ENCODE data around the gene SPATA9. TPM values are rescaled to one million over a fixed set of nuclear protein-coding genes. Genes with fewer than 3 reads are reported as not detected.
"Not testable (repeated sequence)": the region's sequence is repeated elsewhere in the genome, so short reads cannot be mapped to it uniquely, and the experiment has no call there.

The SPATA9 gene
- total RNA-seq, 3 donors from 2014 or later (not counting 1 experiment from before 2014, with no cell fraction given), result 1.3 to 2.1 (median 2.0) TPM

DNA sequence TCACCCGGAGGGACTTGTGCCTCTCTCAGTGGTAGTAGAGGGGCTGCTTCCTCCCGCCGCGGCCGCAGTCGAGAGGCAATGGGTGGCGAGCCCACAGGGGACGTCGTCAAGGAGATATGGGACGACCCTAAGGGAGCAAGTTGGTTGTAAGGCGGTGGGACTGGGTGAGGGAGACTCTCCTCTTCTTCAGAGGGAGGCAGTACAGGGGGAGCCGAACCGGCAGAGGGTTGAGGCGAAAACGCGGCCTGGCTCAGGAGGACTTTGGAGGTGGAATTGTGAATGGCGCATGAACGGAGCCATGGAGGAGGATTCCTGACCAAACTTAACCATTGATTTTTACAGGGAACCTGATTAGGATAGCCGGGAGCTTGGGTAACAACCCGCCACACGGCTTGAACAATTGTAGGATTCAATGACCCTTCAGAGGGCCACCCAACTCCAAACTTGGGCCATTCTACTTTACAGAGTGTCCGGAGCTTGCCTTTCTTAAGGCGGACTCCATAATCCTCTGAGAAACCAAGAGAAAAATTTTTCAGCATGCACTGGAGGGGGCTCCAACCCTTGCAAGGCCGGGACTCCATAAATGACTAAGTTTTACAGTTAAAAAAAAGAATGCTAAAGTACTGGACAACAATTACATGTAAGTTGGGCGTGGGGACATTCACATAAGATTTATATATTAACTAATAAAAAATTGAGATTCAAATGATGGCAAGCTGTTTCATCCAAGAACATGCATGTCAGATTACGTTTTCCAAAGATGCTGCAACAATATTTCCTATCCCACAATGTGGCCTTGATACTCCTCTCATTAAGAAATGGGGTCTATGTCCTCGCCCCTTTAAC, 28.9 kb upstream of the SPATA9 start:
- Mint-ChIP-seq H3K27ac (no peak overlapping the region), H3K4me3 (no peak overlapping the region), H3K36me3 (no peaks in the 10 kb centered on the region), H3K27me3 (ENCODE audit: low read depth in 2 of 2) (no peaks in the 10 kb centered on the region), H3K9me3 (no peaks in the 10 kb centered on the region), H3K4me1 (peaks cover 10 to 15% of the 10 kb centered on the region in 2 donors)
- peaks cover 4% of the 10 kb centered on the region for H3K4me1 ChIP-seq (ENCODE audit: control insufficient read depth, insufficient read depth, low read length)
- no peaks in the 10 kb centered on the region for H3K9me3 ChIP-seq (ENCODE audit: control insufficient read depth, insufficient read depth, low read length)
- DNase-seq (no peak), ATAC-seq (no peak)
- H3K27me3 ChIP-seq (ENCODE audit: control insufficient read depth, insufficient read depth, low read length), result no peaks in the 10 kb centered on the region
- no peaks in the 10 kb centered on the region for H3K36me3 ChIP-seq (ENCODE audit: control insufficient read depth, insufficient read depth, low read length)
- no peak overlapping the region for H3K4me3 ChIP-seq (ENCODE audit: low read length)
- no peak overlapping the region for H3K27ac ChIP-seq (ENCODE audit: low read length)
- TF ChIP-seq, protein P1, sequence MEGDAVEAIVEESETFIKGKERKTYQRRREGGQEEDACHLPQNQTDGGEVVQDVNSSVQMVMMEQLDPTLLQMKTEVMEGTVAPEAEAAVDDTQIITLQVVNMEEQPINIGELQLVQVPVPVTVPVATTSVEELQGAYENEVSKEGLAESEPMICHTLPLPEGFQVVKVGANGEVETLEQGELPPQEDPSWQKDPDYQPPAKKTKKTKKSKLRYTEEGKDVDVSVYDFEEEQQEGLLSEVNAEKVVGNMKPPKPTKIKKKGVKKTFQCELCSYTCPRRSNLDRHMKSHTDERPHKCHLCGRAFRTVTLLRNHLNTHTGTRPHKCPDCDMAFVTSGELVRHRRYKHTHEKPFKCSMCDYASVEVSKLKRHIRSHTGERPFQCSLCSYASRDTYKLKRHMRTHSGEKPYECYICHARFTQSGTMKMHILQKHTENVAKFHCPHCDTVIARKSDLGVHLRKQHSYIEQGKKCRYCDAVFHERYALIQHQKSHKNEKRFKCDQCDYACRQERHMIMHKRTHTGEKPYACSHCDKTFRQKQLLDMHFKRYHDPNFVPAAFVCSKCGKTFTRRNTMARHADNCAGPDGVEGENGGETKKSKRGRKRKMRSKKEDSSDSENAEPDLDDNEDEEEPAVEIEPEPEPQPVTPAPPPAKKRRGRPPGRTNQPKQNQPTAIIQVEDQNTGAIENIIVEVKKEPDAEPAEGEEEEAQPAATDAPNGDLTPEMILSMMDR (IDR thresholded peaks at IDR 0.05), result no peak
- intact Hi-C loops (cut with micrococcal nuclease), result no loop called here
- 96% methylated on average over 26 of the region's 27 CpGs for WGBS (ENCODE audit: insufficient coverage)

DNA sequence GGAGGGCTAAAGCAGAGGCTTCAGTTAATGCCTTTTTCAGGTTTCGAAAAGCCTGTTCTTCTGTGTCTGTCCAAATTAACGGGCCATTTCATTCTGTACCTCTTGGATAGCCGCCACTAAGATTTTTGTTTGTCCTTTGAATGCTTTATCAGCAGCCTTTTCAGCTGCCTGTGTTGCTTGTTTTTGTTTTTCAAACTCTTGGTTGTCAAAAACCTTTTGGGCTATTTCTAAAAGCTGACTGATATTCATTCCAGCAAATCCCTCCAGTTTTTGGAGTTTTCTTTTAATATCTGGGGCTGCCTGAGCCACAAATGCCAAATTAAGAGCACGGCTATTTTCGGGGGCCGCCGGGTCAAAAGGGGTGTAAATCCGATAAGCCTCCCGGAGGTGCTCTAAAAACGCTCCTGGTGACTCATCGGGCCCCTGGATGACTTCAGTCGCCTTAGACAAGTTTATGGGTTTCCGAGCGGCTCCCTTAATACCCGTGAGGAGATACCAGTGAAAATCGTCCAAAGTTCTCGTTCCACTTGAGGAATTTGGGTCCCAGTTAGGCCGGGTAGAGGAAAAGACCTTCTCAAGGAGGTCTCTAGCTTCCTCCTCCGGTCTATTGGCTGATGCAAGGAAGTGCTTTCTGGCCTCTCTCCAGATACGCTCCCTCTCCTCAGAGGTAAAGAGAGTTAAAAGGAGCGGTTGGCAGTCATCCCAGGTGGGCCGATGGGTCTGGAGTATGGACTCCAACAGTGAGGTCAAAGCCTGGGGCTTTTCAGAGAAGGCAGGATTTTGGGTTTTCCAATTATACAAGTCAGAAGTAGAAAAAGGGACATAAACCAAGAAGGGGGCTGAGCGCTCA, 28.1 kb upstream of the SPATA9 start:
- H3K4me1 ChIP-seq (ENCODE audit: control insufficient read depth, insufficient read depth, low read length); intact Hi-C loops (cut with micrococcal nuclease); H3K36me3 Mint-ChIP-seq; H3K4me3 Mint-ChIP-seq; H3K27me3 Mint-ChIP-seq (ENCODE audit: low read depth in 2 of 2); H3K27me3 ChIP-seq (ENCODE audit: control insufficient read depth, insufficient read depth, low read length); H3K9me3 ChIP-seq (ENCODE audit: control insufficient read depth, insufficient read depth, low read length); H3K9me3 Mint-ChIP-seq; H3K4me3 ChIP-seq (ENCODE audit: low read length); H3K36me3 ChIP-seq (ENCODE audit: control insufficient read depth, insufficient read depth, low read length); H3K27ac Mint-ChIP-seq; H3K27ac ChIP-seq (ENCODE audit: low read length); DNase-seq; H3K4me1 Mint-ChIP-seq; ATAC-seq: not testable (repeated sequence)
- WGBS (ENCODE audit: insufficient coverage), result 96% methylated on average over 23 of the region's 23 CpGs

DNA sequence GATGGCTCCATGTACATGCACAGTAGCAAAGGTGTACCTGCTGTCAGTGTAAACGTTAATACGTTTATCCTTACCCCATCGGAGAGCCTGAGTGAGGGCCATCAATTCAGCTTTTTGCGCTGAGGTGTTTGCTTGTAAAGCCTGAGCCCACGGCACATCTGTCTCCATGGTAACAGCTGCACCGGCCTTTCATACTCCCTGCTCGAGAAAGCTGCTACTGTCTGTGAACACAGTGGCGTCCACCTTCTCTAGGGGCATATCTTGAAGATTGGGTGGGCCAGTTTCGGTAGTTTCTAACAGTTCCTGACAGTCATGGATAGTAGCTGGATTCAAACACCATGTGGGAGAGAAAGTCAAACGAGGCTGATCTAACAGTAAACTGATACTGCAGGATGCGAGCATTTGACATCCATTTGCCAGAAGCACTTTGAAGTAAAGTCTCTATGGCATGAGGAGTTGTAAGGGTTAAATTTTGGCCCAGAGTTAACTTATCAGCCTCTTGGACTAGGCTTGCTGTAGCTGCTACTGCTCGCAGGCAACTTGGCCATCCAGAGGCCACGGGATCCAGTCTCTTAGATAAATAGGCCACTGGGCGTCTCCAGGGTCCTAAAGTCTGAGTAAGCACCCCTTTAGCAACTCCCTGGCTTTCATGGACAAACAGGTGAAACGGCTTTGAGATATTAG, 27.3 kb upstream of the SPATA9 start:
- TF ChIP-seq, protein P1 (IDR thresholded peaks at IDR 0.05), result no peak
- ATAC-seq (no peak), DNase-seq (no peak)
- Mint-ChIP-seq H3K27me3 (ENCODE audit: low read depth in 2 of 2) (no peaks in the 10 kb centered on the region), H3K27ac (no peak overlapping the region), H3K4me1 (peaks cover 0 to 2% of the 10 kb centered on the region in 2 donors), H3K36me3 (no peaks in the 10 kb centered on the region), H3K9me3 (no peaks in the 10 kb centered on the region), H3K4me3 (no peak overlapping the region)
- Histone ChIP-seq H3K4me3 (ENCODE audit: low read length) (no peak overlapping the region), H3K9me3 (ENCODE audit: control insufficient read depth, insufficient read depth, low read length) (no peaks in the 10 kb centered on the region), H3K4me1 (ENCODE audit: control insufficient read depth, insufficient read depth, low read length) (no peaks in the 10 kb centered on the region), H3K27ac (ENCODE audit: low read length) (no peak overlapping the region), H3K36me3 (ENCODE audit: control insufficient read depth, insufficient read depth, low read length) (no peaks in the 10 kb centered on the region), H3K27me3 (ENCODE audit: control insufficient read depth, insufficient read depth, low read length) (no peaks in the 10 kb centered on the region)
- intact Hi-C loops (cut with micrococcal nuclease), result no loop called here
- WGBS (ENCODE audit: insufficient coverage), result 91% methylated on average over 15 of the region's 15 CpGs

DNA sequence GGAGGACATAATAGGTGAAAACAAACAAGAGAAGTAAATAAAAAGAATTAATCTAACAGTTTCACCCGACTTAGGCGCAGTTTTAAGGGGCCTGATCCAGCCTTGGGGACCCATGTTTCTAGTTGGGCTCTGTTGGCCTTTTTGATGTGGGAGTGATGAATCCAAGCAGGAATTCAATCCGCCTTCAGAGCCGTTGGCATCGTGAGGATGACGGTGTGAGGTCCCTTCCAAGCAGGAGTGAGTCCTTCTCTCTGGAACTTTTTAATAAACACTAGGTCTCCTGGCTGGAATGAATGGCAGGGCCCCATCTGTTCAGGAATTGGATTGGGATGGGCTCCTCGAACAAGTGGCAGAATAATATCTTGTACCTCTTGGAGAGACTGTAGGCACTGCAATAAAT, 26.1 kb upstream of the SPATA9 start:
- H3K27ac Mint-ChIP-seq, result no peak overlapping the region
- H3K4me1 Mint-ChIP-seq, result no peaks in the 10 kb centered on the region
- Histone ChIP-seq H3K27ac (ENCODE audit: low read length) (no peak overlapping the region), H3K4me1 (ENCODE audit: control insufficient read depth, insufficient read depth, low read length) (no peaks in the 10 kb centered on the region), H3K36me3 (ENCODE audit: control insufficient read depth, insufficient read depth, low read length) (no peaks in the 10 kb centered on the region), H3K9me3 (ENCODE audit: control insufficient read depth, insufficient read depth, low read length) (no peaks in the 10 kb centered on the region), H3K27me3 (ENCODE audit: control insufficient read depth, insufficient read depth, low read length) (no peaks in the 10 kb centered on the region), H3K4me3 (ENCODE audit: low read length) (no peak overlapping the region)
- no peaks in the 10 kb centered on the region for H3K27me3 Mint-ChIP-seq (ENCODE audit: low read depth in 2 of 2)
- TF ChIP-seq, protein P1 (IDR thresholded peaks at IDR 0.05), result no peak
- DNase-seq (no peak), ATAC-seq (no peak)
- 95% methylated on average over 7 of the region's 7 CpGs for WGBS (ENCODE audit: insufficient coverage)
- no peaks in the 10 kb centered on the region for H3K36me3 Mint-ChIP-seq
- intact Hi-C loops (cut with micrococcal nuclease), result no loop called here
- H3K9me3 Mint-ChIP-seq, result no peaks in the 10 kb centered on the region
- H3K4me3 Mint-ChIP-seq, result no peak overlapping the region

DNA sequence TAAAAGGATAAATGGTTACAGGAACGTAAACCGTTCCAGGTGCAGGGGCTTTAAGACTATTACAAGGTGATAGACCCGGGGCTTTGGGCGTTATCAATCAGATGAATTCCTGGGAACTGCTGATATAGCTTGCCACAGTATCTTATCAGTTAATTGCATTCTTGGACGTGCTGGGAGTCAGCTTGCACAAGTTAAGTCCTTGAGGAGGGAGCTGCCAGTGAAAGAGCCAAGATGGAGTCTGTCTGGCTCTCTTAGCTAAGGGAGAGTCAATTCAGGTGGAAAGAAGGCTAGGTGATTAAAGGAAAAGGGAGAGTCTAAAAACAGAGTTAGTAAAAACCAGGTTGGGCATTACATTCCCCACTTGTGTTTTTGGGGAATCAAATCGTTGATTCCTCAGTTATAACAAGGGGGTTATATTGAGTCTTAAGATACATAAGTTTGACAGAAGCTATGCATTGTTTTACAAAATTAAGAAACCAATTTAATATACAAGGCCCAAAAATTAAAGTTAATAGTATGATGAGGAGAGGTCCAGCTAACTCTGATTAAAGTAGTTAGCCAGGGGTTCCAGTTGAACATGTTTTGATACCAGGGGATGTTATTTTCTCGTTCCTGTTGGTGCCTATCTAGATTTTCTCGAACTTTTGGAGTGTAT, 24.9 kb upstream of the SPATA9 start:
- H3K9me3 Mint-ChIP-seq; intact Hi-C loops (cut with micrococcal nuclease); H3K27ac ChIP-seq (ENCODE audit: low read length); H3K9me3 ChIP-seq (ENCODE audit: control insufficient read depth, insufficient read depth, low read length); H3K36me3 Mint-ChIP-seq; H3K27ac Mint-ChIP-seq; ATAC-seq; DNase-seq; H3K4me1 ChIP-seq (ENCODE audit: control insufficient read depth, insufficient read depth, low read length); H3K4me1 Mint-ChIP-seq; H3K27me3 ChIP-seq (ENCODE audit: control insufficient read depth, insufficient read depth, low read length); H3K27me3 Mint-ChIP-seq (ENCODE audit: low read depth in 2 of 2); H3K36me3 ChIP-seq (ENCODE audit: control insufficient read depth, insufficient read depth, low read length); H3K4me3 ChIP-seq (ENCODE audit: low read length); H3K4me3 Mint-ChIP-seq: not testable (repeated sequence)
- WGBS (ENCODE audit: insufficient coverage), result 90% methylated on average over 7 of the region's 8 CpGs
